ENCODE data around the gene NAPA.

- TF ChIP-seq, protein P1, sequence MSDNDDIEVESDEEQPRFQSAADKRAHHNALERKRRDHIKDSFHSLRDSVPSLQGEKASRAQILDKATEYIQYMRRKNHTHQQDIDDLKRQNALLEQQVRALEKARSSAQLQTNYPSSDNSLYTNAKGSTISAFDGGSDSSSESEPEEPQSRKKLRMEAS (IDR thresholded peaks at IDR 0.05; ENCODE audit: low read depth, low read length): no peak
- TF ChIP-seq E4F1 (IDR thresholded peaks at IDR 0.05; ENCODE audit: borderline replicate concordance, partially characterized antibody) (no peak), CTCF (IDR thresholded peaks at IDR 0.05 in 2 of 3, conservative IDR thresholded peaks at IDR 0.05 in 1 of 3; ENCODE audit: control insufficient read depth in 2 of 3, extremely low read depth in 1 of 3, insufficient read depth in 1 of 3, low read depth in 3 of 3, low read length in 3 of 3) (no peak)
- TF ChIP-seq, protein P2, sequence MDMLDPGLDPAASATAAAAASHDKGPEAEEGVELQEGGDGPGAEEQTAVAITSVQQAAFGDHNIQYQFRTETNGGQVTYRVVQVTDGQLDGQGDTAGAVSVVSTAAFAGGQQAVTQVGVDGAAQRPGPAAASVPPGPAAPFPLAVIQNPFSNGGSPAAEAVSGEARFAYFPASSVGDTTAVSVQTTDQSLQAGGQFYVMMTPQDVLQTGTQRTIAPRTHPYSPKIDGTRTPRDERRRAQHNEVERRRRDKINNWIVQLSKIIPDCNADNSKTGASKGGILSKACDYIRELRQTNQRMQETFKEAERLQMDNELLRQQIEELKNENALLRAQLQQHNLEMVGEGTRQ (IDR thresholded peaks at IDR 0.05; ENCODE audit: borderline replicate concordance, low read depth, low read length): no peak
- TF ChIP-seq, protein P3, sequence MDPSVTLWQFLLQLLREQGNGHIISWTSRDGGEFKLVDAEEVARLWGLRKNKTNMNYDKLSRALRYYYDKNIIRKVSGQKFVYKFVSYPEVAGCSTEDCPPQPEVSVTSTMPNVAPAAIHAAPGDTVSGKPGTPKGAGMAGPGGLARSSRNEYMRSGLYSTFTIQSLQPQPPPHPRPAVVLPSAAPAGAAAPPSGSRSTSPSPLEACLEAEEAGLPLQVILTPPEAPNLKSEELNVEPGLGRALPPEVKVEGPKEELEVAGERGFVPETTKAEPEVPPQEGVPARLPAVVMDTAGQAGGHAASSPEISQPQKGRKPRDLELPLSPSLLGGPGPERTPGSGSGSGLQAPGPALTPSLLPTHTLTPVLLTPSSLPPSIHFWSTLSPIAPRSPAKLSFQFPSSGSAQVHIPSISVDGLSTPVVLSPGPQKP (IDR thresholded peaks at IDR 0.05; ENCODE audit: low read depth, low read length): no peak
Observed at GRCh38 chr19:47499863-47500830, 14.7 kb downstream of the NAPA start.

Measured in GM12878 (cell line).